GM18868 (cell line): Measurements from ENCODE around the gene RNF144A.
"Not testable (repeated sequence)": the region's sequence is repeated elsewhere in the genome, so short reads cannot be mapped to it uniquely, and the experiment has no call there.

ENCODE experiments used
- ATAC-seq: cut with Tn5 transposase; IDR thresholded peaks from one replicate; pipeline ENCODE4 v1.9.1; 2021; ENCODE audit warnings: mild to moderate bottlenecking, moderate library complexity; ENCODE audit not compliant: unreplicated experiment

The RNF144A gene, protein sequence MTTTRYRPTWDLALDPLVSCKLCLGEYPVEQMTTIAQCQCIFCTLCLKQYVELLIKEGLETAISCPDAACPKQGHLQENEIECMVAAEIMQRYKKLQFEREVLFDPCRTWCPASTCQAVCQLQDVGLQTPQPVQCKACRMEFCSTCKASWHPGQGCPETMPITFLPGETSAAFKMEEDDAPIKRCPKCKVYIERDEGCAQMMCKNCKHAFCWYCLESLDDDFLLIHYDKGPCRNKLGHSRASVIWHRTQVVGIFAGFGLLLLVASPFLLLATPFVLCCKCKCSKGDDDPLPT

GRCh38 chr2:6917071-6917760 is at the start of gene RNF144A:
TSS of gene RNF144A (plus strand) at chr2:6917412. CDS start at chr2:6996927, 79,515 bp downstream.
- ATAC-seq = peak; percentile 78

DNA sequence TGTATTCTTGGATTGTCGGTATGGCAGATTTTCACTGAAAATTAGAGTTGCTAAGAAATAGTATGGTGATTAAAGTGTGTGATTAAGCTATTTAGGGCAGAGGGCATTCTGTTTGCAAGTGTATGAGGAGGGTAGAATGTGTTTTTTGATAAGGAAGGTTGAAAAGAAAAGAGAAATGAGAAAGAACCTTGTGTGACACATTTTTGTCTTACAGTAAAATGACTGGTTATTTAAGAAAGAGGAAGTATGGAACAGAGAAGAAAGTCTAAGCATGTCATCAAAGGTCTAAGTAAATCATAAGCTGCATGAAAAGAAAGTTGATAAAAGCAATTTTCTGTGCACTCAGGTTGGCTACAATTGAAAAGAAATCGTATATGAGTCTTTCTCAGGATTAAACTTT is 44.8 kb upstream of the RNF144A start:
- peak; percentile 79 for ATAC-seq

GRCh38 chr2:6874032-6874431 is 43.2 kb upstream of the RNF144A start:
- no peak for ATAC-seq

DNA sequence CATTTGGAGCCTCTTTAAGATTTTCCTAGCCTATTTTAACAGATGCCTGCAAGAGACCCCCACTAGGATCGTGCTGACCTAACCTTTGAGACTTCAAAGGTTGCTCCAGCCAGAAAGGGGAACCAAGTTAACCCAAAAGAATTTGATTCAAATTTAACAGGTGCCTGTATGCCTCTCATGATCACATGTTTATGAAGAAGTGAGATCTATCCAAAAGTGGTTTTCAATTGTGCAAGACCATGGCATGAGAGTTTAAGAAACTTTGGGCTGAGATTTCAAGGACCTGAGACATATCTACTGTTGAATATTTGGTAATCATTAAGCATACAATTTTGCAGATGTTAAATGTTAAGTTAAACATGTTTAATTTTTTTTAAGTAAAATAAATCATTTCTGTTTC is 40.9 kb upstream of the RNF144A start:
- no peak for ATAC-seq

GRCh38 chr2:6877402-6878304 is 39.6 kb upstream of the RNF144A start, which contains the start of gene RSAD2:
TSS of gene RSAD2 (plus strand) at chr2:6877777. CDS start at chr2:6877801, 24 bp downstream.
- peak; percentile 82 for ATAC-seq

DNA sequence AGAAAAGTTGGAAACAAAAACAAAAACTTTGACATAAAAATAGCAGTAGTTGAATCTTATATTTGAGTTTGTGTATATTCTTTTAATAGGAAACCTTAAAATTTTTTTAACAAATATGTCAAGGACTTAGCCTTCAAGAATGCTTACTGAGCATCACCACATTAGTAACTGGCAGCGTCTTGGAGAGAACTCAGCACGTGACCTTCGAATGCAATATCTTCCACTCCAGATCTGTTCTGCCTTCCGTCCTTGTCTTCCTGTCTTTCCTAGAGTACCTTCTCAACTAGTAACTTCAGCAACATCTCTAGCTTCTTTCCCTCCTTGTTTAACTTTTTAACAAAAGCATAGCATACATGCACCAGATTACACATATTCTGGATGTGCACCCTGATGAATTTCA is 38.7 kb upstream of the RNF144A start:
- no peak for ATAC-seq

- ATAC-seq = no peak
These were observed 38.2 kb upstream of the RNF144A start for GRCh38 chr2:6879011-6879410.

- ATAC-seq = no peak
These were observed 36.9 kb upstream of the RNF144A start for GRCh38 chr2:6880200-6880733.

- ATAC-seq = no peak
These were observed 36.2 kb upstream of the RNF144A start for GRCh38 chr2:6881046-6881445.

DNA sequence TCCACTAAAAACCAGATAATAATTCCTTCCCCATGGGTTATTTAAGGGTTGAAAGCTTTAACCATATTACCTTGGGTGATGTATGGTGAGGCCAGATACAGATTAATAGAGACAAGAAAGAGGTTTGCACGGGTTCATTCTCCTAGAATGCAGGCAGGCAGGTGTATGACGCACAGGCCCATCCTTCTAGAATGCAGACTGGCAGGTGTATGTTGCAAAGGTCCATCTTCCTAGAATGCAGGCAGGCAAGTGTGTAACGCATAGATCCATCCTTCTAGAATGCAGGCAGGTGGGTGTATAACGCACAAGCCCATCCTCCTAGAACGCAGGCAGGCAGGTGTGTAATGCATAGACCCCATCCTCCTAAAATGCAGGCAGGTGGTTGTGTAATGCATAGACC is 35.7 kb upstream of the RNF144A start:
- no peak for ATAC-seq

GRCh38 chr2:6883448-6884122 is 33.6 kb upstream of the RNF144A start:
- ATAC-seq = no peak

- ATAC-seq = no peak
These were observed 31.7 kb upstream of the RNF144A start for GRCh38 chr2:6885551-6885950.

GRCh38 chr2:6885968-6886367 is 31.2 kb upstream of the RNF144A start:
- no peak for ATAC-seq

GRCh38 chr2:6887751-6888192 is 29.4 kb upstream of the RNF144A start:
- no peak for ATAC-seq

DNA sequence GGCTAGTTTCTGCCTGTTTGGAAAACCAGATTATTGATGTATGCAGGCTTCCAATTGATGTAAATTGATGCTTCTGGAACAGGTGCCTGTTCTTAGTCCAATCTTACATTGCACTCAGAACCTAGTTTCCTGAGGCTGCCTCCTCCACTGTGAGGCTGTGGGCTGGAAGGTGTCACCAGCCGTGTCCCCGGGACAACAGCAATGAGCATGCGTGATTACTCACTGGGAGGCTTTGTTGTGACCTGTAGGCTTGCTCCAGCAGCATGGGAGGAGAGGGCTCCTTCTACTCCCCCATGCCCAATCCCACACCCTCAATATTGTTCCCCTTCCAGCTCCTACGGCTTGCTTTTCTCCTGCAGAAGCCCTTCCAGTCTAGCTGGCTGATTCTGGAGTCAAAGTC is 28.5 kb upstream of the RNF144A start:
- ATAC-seq = no peak

DNA sequence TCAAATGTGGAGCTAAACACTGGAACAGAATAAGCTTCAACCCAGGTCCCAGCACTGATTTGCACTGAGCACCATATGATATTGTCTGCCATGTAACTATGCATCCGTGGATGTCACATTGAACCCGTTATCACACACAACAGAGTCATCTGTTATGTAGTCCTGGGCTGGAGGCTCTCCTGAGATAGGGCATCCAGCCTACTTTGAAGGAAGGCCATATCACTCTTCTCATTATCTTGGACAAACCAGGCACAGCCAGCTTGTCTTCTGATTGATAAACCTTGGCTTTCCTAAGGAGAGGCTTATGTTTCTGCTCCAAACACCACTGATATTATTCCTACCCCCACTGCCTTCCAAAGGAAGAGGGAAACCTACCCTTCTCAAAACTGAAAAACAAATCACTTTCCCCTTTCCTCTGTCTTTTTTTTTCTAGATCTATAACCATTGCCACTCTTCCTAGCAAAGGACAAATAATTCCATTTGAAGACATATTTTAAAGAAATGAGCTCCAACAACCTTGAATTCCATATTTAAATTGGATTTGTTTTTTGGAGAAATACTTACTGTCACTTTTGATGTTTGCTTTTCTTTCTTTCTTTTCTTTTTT is 23.2 kb upstream of the RNF144A start:
- ATAC-seq = no peak

GRCh38 chr2:6896930-6897759 is 20.1 kb upstream of the RNF144A start:
- peak; percentile 68 for ATAC-seq

GRCh38 chr2:6902581-6902980 is 14.6 kb upstream of the RNF144A start:
- not testable (repeated sequence) for ATAC-seq

GRCh38 chr2:6905668-6906067 is 11.5 kb upstream of the RNF144A start:
- no peak for ATAC-seq
